Measurements from ENCODE around the gene CTDSP2.

Gene CTDSP2

GRCh38 chr12:57817261-57817989 lies 29.1 kb downstream of the CTDSP2 start:
- no peak for DNase-seq (ENCODE audit: low read depth)
- no peak overlapping the region for H3K4me3 ChIP-seq (ENCODE audit: control insufficient read depth, low read depth, low read length)
- TF ChIP-seq, protein P1, sequence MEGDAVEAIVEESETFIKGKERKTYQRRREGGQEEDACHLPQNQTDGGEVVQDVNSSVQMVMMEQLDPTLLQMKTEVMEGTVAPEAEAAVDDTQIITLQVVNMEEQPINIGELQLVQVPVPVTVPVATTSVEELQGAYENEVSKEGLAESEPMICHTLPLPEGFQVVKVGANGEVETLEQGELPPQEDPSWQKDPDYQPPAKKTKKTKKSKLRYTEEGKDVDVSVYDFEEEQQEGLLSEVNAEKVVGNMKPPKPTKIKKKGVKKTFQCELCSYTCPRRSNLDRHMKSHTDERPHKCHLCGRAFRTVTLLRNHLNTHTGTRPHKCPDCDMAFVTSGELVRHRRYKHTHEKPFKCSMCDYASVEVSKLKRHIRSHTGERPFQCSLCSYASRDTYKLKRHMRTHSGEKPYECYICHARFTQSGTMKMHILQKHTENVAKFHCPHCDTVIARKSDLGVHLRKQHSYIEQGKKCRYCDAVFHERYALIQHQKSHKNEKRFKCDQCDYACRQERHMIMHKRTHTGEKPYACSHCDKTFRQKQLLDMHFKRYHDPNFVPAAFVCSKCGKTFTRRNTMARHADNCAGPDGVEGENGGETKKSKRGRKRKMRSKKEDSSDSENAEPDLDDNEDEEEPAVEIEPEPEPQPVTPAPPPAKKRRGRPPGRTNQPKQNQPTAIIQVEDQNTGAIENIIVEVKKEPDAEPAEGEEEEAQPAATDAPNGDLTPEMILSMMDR (IDR thresholded peaks at IDR 0.05; ENCODE audit: control insufficient read depth, insufficient read depth, low read depth, low read length, missing control alignments) = no peak

GRCh38 chr12:57816855-57817151 lies 29.7 kb downstream of the CTDSP2 start:
- H3K4me3 ChIP-seq (ENCODE audit: control insufficient read depth, low read depth, low read length) = no peak overlapping the region
- no peak for DNase-seq (ENCODE audit: low read depth)
- TF ChIP-seq, protein P1 (IDR thresholded peaks at IDR 0.05; ENCODE audit: control insufficient read depth, insufficient read depth, low read depth, low read length, missing control alignments) = no peak

DNA sequence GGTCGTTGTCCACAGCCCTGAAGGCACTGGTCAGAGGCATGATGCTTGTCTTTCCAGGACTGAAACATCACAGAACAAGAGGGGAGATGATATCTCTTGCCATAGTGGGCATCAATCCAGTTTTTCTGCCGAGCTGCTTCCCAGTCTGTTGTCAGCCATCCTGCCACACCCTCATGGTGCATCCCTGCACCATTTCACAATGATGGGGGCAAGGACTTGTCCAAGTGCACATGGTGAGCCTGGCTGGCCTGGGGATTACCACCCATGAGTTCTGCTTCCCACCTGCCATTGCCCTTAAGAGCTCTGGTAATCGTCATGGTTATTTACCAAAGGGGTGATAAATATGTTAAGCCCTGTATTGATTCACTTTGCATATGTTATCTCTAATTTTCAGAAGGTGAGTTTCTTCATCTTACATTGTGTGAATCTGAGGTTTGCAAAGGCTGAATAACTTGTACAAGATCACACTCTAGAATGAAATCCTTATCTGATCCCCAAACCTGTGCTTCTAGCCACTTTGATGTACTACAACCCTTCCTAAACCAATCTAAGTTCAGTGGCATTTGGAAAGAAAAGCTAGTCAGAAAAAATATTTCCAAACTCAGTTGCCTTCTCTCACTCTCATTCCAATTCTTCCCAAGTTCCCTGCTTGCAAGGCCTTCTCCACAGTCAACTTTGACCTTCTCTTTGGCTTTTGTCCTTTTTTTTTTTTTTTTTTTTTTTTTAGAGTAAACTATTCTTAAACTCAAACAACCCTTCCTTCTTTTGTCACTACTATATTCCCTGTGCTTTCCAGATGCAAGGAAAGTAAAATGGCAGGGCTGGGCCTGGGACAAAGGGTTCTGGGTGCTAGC lies 30.3 kb downstream of the CTDSP2 start:
- H3K4me3 ChIP-seq (ENCODE audit: control insufficient read depth, low read depth, low read length) = no peak overlapping the region
- DNase-seq (ENCODE audit: low read depth) = no peak
- TF ChIP-seq, protein P1 (IDR thresholded peaks at IDR 0.05; ENCODE audit: control insufficient read depth, insufficient read depth, low read depth, low read length, missing control alignments) = no peak

- no peak for DNase-seq (ENCODE audit: low read depth)
These were observed 31.1 kb downstream of the CTDSP2 start for GRCh38 chr12:57815177-57816000.

DNA sequence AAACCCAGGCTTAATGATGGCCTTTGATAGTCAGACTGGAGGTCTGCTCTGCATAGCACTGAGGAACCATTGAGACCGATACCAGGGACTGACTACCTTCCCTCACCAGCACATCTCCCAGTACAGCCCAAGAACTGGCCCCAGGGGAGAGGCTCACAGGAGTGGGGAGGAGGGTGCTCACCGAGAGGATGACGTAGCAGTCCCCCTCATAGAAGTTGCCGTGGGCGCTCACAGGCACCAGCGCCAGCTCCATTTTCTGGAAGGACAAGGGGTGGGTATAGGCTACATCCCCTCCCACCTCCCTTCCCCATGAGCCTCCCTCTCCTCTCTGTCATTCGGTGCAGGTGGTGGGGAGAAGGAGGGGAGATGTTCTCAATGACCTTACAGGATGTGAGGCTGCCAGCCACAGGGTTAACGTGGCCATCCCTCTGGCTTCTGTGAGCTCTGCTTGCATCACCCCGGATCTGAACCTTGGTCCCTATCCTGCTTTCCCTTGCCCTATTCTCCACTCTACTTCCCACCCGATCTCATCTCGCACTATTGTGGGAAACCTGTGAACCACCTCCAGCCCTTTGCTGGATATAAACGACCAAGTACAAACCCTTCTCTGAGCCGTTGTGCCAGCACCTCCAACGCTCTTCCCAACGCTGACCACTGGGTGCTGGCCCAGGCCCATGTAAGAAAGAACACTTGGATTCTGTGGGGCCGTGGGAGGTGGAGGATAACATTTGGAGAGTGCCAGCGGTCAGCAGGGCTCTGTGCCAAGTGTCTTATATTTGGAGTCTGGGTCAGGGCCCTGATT lies 32.4 kb downstream of the CTDSP2 start:
- TF ChIP-seq, protein P1 (IDR thresholded peaks at IDR 0.05; ENCODE audit: control insufficient read depth, insufficient read depth, low read depth, low read length, missing control alignments) = peak; percentile 23
- no peak overlapping the region for H3K4me3 ChIP-seq (ENCODE audit: control insufficient read depth, low read depth, low read length)
- no peak for DNase-seq (ENCODE audit: low read depth)

More at GRCh38 chr12:57815177-57816000, 31.1 kb downstream of the CTDSP2 start:
- H3K4me3 ChIP-seq (ENCODE audit: control insufficient read depth, low read depth, low read length) = no peak overlapping the region
- TF ChIP-seq, protein P1 (IDR thresholded peaks at IDR 0.05; ENCODE audit: control insufficient read depth, insufficient read depth, low read depth, low read length, missing control alignments) = peak; percentile 19

Data from AG09309 (cell line).